Activated B cell treated with CpG ODN at 0.5 μM for 24 hours (primary cell): ENCODE measurements around the gene PIGN. TPM values are rescaled to one million over a fixed set of nuclear protein-coding genes. Genes with fewer than 3 reads are reported as not detected.

Experiments
- ATAC-seq: fragments of 200-7000 bp; cut with Tn5 transposase; one replicate; pipeline ENCODE4 v1.10.0; 2021; ENCODE audit warnings: low read depth, mild to moderate bottlenecking, moderate library complexity
- CTCF ChIA-PET: fragments of 350-600 bp; sonication (Branson Sonifier 250); formaldehyde crosslinking; loops from one replicate; lab custom pipeline; 2021; ENCODE audit warnings: antibody characterized with exemption; lab: Charles Lee
- POLR2A ChIA-PET: fragments of 350-600 bp; sonication (Branson Sonifier 250); formaldehyde crosslinking; loops from one replicate; lab custom pipeline; 2021; ENCODE audit warnings: antibody characterized with exemption; lab: Charles Lee
- DNase-seq: peaks from one replicate; pipeline ENCODE4 v3.0.0; 2022
- H3K27ac Mint-ChIP-seq: one replicate; pipeline ENCODE4 v1.8.0; 2020; ENCODE audit warnings: mixed read lengths
- H3K27me3 Mint-ChIP-seq: one replicate; pipeline ENCODE4 v1.8.0; 2021; ENCODE audit warnings: mixed read lengths
- H3K36me3 Mint-ChIP-seq: one replicate; pipeline ENCODE4 v1.8.0; 2021; ENCODE audit warnings: low read depth, mixed read lengths
- H3K4me1 Mint-ChIP-seq: one replicate; pipeline ENCODE4 v1.8.0; 2021; ENCODE audit warnings: mixed read lengths
- H3K4me3 Mint-ChIP-seq: one replicate; pipeline ENCODE4 v1.8.0; 2020; ENCODE audit warnings: mild to moderate bottlenecking, mixed read lengths
- H3K9me3 Mint-ChIP-seq: one replicate; pipeline ENCODE4 v1.8.0; 2020; ENCODE audit warnings: mixed read lengths
- CTCF ChIP-seq: fragments of 200-600 bp; IDR thresholded peaks from one replicate; pipeline ENCODE4 v1.8.0; 2022; ENCODE audit warnings: antibody characterized with exemption, mild to moderate bottlenecking
- intact Hi-C: fragments of 100-400 bp; cut with micrococcal nuclease; formaldehyde crosslinking; loops from one replicate; pipeline ENCODE4 v1.15.1; 2024
- total RNA-seq: library from RNA; stranded (reverse); gene quantifications from 2 replicates; pipeline ENCODE4 v1.2.3, GENCODE V29; 2022

Gene PIGN
- total RNA-seq, 1 donor from 2014 or later: 29.4 TPM

DNA sequence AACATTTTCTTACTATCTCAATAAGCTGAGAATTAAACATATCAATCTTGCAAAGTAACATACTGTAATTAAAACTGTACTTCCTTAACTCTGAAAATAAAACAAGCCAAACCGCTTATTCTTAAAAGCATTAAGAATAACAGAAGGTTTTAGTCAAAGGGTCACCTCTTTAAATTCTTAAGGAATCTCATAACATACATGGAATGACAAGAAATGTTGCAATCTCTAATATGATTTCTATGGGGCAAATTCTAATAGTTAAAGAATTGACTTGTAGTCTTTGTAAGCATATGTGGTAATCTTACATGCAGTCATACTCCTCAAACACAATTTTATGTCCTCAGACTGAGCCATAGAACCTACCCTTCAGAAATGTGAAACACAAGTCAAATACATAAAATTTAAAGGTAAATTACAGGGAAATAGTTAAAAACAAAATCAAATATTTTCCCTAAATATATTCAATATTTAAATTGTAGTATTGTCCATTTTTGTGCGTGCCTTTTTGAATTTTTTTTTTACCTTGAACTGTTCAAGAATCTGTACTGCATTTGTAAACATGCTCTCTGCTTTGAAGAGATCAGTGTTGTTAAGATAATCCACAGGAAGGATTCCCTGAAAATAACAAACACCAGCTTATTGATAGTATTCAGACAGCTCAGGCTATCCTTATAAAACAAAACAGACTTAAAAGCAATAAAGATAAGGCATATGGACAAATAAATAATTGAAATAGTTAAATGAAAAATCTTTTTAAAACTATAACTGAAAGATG is 48.2 kb downstream of the PIGN start:
- intact Hi-C loops: no loop called here
- Mint-ChIP-seq H3K27me3 (no peaks in the 10 kb centered on the region), H3K9me3 (no peaks in the 10 kb centered on the region), H3K4me1 (no peaks in the 10 kb centered on the region), H3K36me3 (peaks cover 48% of the 10 kb centered on the region), H3K4me3 (no peak overlapping the region), H3K27ac (no peak overlapping the region)
- no peak for ATAC-seq
- no peak for TF ChIP-seq CTCF
- DNase-seq: no peak
- CTCF ChIA-PET: no interaction called here
- POLR2A ChIA-PET: no interaction called here

GRCh38 chr18:62131301-62131909 is 55.5 kb downstream of the PIGN start:
- DNase-seq (no peak), ATAC-seq (peak; percentile 62)
- ChIA-PET CTCF (interaction anchor here (0.6 to 3.5 kb wide), 17 partner anchors 10 to 805 kb away, joined by 3 to 37 read pairs (median 3); no protein-coding TSS in a partner anchor), POLR2A (no interaction called here)
- H3K27ac Mint-ChIP-seq: no peak overlapping the region
- TF ChIP-seq CTCF: peak; percentile 82
- intact Hi-C loops: loop anchor here (1.0 to 5.0 kb wide), 7 partner anchors 229 to 1449 kb away; no protein-coding TSS in a partner anchor
- peaks cover 20% of the 10 kb centered on the region for H3K36me3 Mint-ChIP-seq
- H3K9me3 Mint-ChIP-seq: no peaks in the 10 kb centered on the region
- H3K4me1 Mint-ChIP-seq: no peaks in the 10 kb centered on the region
- H3K27me3 Mint-ChIP-seq: no peaks in the 10 kb centered on the region
- H3K4me3 Mint-ChIP-seq: no peak overlapping the region

GRCh38 chr18:62128157-62128556 is 58.7 kb downstream of the PIGN start:
- no peaks in the 10 kb centered on the region for H3K9me3 Mint-ChIP-seq
- POLR2A ChIA-PET: no interaction called here
- H3K4me3 Mint-ChIP-seq: no peak overlapping the region
- H3K36me3 Mint-ChIP-seq: peaks cover 20% of the 10 kb centered on the region
- H3K27me3 Mint-ChIP-seq: no peaks in the 10 kb centered on the region
- TF ChIP-seq CTCF: no peak
- no peak for ATAC-seq
- CTCF ChIA-PET: interaction anchor here (1.1 kb wide), 1 partner anchor 576 kb away, joined by 3 read pairs; no protein-coding TSS in a partner anchor
- H3K4me1 Mint-ChIP-seq: no peaks in the 10 kb centered on the region
- no peak for DNase-seq
- H3K27ac Mint-ChIP-seq: no peak overlapping the region
- intact Hi-C loops: no loop called here

DNA sequence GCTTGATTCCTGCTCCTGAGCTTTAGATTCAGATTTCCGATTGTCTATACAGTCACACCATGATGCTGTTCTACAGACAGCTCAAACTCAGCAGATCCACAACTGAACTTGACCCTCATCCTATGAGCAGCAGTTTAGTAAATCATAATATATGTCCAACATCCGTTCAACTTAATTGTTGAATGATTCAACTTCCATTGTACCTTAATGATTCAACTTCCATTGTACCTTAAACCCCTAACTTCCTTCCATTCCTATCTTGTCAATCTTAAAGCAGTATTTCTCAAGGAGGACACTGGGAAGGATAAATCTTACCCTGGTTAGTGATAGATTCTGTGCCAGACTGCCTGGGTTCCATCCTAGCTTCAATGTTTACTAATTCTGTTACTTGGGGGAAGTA is 60.1 kb downstream of the PIGN start:
- Mint-ChIP-seq H3K27ac (no peak overlapping the region), H3K9me3 (no peaks in the 10 kb centered on the region), H3K27me3 (no peaks in the 10 kb centered on the region), H3K36me3 (peaks cover 22% of the 10 kb centered on the region), H3K4me3 (no peak overlapping the region), H3K4me1 (no peaks in the 10 kb centered on the region)
- intact Hi-C loops: no loop called here
- ChIA-PET CTCF (no interaction called here), POLR2A (no interaction called here)
- no peak for TF ChIP-seq CTCF
- DNase-seq (no peak), ATAC-seq (no peak)

GRCh38 chr18:62125702-62126101 is 61.2 kb downstream of the PIGN start:
- ChIA-PET POLR2A (no interaction called here), CTCF (no interaction called here)
- intact Hi-C loops: no loop called here
- DNase-seq (no peak), ATAC-seq (no peak)
- H3K36me3 Mint-ChIP-seq: peaks cover 20% of the 10 kb centered on the region
- TF ChIP-seq CTCF: no peak
- H3K9me3 Mint-ChIP-seq: no peaks in the 10 kb centered on the region
- H3K27me3 Mint-ChIP-seq: no peaks in the 10 kb centered on the region
- no peaks in the 10 kb centered on the region for H3K4me1 Mint-ChIP-seq
- H3K4me3 Mint-ChIP-seq: no peak overlapping the region
- H3K27ac Mint-ChIP-seq: no peak overlapping the region
